ENCODE measurements around the gene LAMTOR4.

Gene LAMTOR4

DNA sequence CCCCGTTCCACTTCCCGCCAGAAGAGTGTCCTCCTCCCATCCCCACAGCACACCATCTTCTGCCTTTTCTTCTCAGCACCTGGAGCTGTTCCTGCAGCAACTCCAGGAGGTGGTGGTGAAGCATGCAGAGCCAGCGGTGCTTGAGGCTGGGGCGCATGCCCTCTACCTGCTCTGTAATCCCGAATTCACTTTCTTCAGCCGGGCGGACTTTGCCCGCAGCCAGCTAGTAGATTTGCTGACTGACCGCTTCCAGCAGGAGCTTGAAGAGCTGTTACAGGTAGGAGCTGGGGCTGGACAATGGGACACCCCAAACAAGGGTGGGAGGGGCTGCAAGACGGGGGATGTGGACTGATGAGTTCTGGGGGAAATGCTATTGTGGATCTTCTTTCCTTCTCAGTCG lies 52.0 kb downstream of the LAMTOR4 start:
- no peak for TF ChIP-seq POLR2AphosphoS5 (IDR thresholded peaks at IDR 0.05; ENCODE audit: borderline replicate concordance, low read depth, low read length)
- TF ChIP-seq FOXP2 (optimal IDR thresholded peaks at IDR 0.05; ENCODE audit: control extremely low read depth, extremely low read length, insufficient read depth) = no peak
- TF ChIP-seq EZH2 (IDR thresholded peaks at IDR 0.05) = no peak
- Histone ChIP-seq H3K9me3 (ENCODE audit: low read depth, low read length) (no peaks in the 10 kb centered on the region), H3K9ac (ENCODE audit: insufficient read length) (no peak overlapping the region), H3K36me3 (ENCODE audit: insufficient read depth, low read length) (no peaks in the 10 kb centered on the region), H3K27ac (no peak overlapping the region), H3K4me3 (no peak overlapping the region)
- no peak for DNase-seq (ENCODE audit: low read depth, low spot score)
